Hematopoietic multipotent progenitor cell treated with erythropoietin and hydrocortisone succinate and interleukin-3 and kit ligand, for 4 days (in vitro differentiated cells): ENCODE measurements around the gene PRR30.
"Not testable (repeated sequence)": the region's sequence is repeated elsewhere in the genome, so short reads cannot be mapped to it uniquely, and the experiment has no call there.

Experiments
- DNase-seq: peaks from one replicate; pipeline ENCODE4 v3.0.0-alpha.2; 2015

PRR30 gene

DNA sequence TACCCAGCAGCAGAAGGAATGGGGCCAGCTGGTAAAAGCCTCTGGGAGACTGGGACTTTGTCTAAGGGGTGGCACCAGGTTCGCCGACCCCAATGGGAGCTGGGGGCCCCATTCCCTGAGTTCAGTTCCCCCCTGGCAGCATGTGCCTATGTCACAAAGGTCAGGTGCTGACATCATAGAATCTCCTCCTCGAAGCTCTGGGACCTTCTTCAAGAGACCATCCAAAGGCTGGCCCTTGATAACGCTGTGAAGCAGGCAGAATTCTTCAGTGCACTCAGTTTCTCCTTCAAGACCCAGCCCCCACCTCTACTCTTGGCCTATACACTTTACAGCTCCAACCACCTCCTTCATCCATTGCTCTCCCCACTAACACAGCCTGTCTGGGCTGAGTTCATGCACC lies at the start of gene PRR30:
PRR30 (minus strand) TSS at position 101 of the 400 bp plus-strand sequence. CDS start 1,081 bp downstream, outside the sequence.
- no peak for DNase-seq

GRCh38 chr2:27186613-27187345 lies 47.6 kb upstream of the PRR30 start:
- no peak for DNase-seq

DNA sequence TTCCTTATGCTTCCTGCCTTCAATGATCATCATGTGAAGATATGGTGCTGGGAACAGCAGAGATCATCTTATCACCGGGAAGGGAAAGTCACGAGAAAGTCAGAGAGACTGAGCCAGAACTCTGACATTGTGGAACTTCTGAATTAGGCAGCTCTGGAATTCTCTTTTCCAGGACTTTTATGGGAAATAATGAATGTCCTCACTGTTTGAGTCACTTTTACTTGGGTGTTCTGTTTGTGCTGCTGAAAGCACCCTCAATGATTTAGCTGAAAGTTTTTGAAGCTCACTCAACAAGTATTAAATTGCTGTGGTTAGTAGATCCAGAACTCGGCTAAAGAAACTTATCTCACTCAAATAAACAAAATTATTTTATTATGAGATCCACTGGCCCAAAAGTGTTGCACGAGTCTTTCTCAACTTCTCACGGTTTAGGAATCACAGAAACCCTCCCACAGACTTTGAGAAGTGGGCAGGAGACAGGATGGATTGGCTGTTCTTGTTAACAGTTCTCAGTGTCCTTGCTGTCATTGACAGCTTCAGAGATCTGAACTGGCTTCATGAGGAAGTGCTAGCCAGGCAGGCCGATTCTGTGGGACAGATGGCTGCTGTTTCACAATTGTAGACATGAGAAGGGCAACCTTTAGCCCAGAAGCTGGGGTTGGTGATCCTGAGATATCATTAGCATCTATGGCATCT lies 46.3 kb upstream of the PRR30 start:
- peak; percentile 81 for DNase-seq

- peak; percentile 20 for DNase-seq
Measured at GRCh38 chr2:27184115-27184514, 44.9 kb upstream of the PRR30 start.

GRCh38 chr2:27182346-27182745 lies 43.1 kb upstream of the PRR30 start:
- no peak for DNase-seq

GRCh38 chr2:27179344-27180000 lies 40.3 kb upstream of the PRR30 start:
- DNase-seq, result no peak

GRCh38 chr2:27178469-27178868 lies 39.3 kb upstream of the PRR30 start:
- no peak for DNase-seq

DNA sequence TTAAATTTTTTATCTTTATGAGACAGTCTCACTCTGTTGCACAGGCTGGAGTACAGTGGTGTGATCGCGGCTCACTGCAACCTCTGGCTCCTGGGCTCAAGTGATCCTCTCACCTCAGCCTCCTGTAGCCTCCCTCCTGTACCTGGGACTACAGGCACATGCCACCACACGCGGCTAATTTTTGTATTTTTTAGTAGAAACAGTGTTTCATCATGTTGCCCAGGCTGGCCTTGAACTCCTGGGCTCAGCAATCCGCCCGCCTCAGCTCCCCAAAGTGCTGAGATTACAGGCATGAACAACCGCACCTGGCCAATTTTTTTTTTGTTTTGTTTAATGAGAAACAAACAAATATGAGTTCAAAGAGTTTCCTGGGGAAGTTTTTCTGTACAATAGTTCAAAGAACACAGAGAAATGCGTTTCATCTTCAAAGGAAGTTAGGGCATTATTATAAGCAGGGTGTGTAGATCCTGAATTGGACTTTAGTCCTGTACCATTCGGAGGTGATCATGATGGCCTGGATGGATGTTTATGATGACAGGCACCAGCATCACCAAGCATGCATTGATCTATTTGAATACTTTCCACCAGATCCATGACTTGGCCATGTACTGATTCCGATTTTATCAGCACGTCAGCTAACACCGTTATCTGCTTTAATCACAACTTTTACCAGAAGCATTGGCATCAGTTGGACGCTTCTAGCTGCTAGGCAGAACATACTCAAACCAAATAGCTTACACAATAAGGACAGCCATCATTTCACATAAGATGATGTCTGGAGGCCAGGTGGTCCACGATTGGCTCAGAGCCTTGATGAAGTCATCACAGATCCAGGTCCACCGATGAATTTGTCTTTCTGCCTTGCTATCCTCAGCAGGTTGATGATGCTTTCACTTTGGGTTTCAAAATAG lies 38.5 kb upstream of the PRR30 start:
- no peak for DNase-seq

DNA sequence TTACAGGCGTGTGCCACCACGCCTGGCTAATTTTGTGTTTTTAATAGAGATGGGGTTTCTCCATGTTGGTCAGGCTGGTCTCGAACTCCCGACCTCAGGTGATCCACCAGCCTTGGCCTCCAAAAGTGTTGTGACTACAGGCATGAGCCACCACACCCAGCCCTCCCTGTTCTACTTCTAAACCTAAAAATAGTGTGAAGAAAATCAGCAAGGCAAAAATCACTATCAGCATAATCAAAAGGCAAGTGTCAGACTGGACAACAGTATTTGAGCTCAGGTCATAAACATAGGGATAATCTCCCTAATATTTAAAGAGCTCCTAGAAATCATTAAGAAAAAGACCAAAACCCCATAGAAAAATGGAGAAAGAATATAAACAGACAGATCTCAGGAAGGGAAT lies 36.6 kb upstream of the PRR30 start:
- not testable (repeated sequence) for DNase-seq

GRCh38 chr2:27175330-27175729 lies 36.1 kb upstream of the PRR30 start:
- DNase-seq, result no peak

GRCh38 chr2:27174638-27175037 lies 35.4 kb upstream of the PRR30 start:
- DNase-seq, result no peak

DNA sequence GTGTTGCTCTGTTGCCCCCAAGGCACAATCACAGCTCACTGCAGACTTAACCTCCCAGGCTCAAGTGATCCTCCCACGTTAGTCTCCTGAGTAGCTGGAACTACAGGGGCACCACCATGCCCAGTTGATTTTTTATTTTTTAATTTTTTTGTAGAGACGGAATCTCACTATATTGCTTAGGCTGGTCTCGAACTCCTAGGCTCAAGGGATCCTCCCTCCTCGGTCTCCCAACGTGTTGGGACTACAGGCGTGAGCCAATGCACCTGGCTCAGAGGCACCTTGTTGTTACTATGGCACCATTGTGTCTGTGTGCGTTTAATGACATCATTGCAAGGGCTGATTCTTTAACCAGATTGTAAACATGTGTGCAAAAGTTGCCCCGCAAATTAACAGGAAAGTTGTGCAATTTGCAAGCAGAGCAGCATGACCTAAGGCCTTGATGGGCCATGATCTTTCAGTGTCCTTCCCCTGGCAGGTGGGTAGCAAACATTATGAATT lies 32.2 kb upstream of the PRR30 start:
- DNase-seq, result no peak

- peak; percentile 20 for DNase-seq
Measured at GRCh38 chr2:27170581-27171337, 31.5 kb upstream of the PRR30 start.

- no peak for DNase-seq
Measured at GRCh38 chr2:27164960-27165763, 26.0 kb upstream of the PRR30 start.

DNA sequence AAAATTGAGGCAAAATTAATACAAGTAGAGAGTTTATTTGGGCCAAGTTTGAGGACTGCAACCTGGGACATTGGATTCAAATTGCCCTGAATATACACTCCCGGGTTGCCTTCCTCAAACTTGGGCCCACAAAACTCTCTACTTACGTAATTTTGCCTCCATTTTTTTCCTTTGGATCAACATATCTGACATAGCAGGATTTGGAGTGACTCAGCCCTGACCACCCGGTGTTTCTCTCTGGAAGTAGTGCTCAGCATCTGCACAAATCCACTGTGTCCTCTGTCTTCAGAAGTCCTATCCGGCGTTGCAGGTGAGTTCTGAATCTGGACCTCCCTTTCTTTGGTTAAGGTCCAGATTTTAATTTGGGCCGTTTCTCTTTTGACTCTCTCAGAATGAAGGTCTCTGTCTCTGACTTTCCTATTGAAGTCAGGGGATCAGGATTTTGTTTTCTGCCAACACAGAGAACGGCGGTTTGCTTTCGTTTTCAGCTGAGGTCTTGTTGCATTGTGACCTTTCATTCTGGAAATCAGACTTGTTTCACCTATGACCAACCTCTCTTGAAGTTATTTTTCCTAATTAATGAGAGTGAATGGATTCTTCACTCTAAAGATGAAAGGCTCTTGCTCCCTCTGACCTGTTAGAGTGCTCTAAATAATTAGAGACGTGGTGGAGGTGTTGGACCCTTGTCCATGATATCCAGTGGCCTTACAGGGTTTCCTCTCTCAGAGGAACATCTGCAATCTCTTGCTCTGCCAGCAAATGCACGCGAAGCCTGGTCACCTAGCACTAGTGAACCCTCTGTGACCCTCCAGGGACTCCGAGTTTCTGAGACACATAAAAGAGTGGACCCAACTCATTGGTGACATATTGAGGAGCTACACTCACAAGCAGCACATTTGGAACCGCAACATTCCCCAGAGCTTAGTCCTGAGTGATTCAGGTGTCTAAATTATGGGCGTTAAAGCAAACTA lies 23.2 kb upstream of the PRR30 start:
- no peak for DNase-seq

- no peak for DNase-seq
Measured at GRCh38 chr2:27160191-27160590, 21.0 kb upstream of the PRR30 start.

DNA sequence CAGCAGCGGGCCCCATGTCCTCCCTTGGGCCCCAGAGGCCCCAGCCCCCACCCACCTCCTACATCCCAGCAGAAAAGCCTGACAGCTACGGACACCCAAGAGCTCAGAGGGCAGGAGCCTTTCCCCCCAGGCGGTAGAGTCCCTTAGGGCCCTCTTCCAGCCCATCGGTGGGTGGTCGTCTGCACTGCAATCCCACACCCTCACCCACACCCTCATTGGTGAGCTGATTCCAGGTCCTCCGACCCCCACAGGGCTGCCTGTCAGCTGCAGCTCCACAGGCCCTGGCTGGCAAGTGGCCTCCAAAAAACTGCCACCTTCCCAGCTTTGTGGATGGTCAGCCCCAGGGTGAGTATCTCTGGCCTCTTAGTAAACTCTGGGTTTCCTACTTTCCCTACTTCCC lies 20.1 kb upstream of the PRR30 start:
- DNase-seq, result no peak

DNA sequence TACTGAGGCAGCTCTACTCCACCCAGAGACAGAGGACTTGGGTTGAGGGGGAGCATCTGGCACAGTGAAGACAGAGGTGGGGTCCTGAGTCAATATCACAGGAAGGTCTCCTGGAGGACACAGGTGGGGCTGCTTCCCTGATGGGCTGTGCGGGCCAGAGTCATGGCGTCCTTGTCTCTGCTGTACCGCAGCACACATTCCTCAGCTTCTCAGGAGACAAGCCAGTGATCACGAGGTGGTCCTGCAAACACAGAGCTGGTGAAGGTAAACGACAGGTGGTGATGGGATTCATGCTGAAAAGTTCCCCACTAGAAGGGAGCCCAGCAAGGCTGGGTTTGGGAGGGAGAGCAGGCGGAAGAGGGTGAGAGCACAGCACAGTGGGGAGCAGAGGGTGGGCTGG lies 19.3 kb upstream of the PRR30 start:
- DNase-seq, result no peak

GRCh38 chr2:27155069-27155520 lies 15.9 kb upstream of the PRR30 start:
- DNase-seq, result no peak

DNA sequence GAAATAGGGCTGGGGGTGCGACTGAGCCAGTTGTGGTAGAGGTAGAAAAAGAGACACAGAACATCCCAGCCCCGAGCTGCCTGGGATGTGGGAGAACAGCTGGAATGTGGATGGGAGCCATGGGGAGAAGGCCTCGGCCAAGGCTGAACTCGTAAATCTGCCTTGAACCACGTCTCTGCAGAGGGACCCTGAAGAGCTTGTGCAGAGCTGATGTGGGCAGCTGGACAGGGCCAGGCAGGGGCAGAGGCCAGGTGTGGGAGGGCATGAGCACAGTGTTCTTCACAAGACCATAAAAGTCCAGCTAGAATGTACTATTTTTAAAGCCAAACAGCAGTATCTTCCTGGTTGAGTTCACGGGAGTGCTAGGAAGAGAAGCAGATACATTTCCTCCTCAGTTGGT lies 15.3 kb upstream of the PRR30 start:
- DNase-seq, result no peak
